Loucy (cell line): Measurements from ENCODE around the gene SERPINA1.

Experiments used
- H2AFZ ChIP-seq: fragments of 200-600 bp; sonication (generic); 2 replicates; pipeline ENCODE4 v1.6.0; 2016; ENCODE audit warnings: antibody characterized with exemption, mild to moderate bottlenecking, low read length, moderate library complexity
- H3F3A ChIP-seq: fragments of 200-600 bp; 2 replicates; pipeline ENCODE4 v1.6.0; 2016; ENCODE audit warnings: antibody characterized with exemption, low read depth, mild to moderate bottlenecking
- H3K27me3 ChIP-seq: fragments of 200-600 bp; sonication (generic); 2 replicates; pipeline ENCODE4 v1.6.1; 2014; ENCODE audit warnings: low read length, mild to moderate bottlenecking; ENCODE audit not compliant: insufficient read depth, poor library complexity, severe bottlenecking
- H3K36me3 ChIP-seq: fragments of 200-600 bp; sonication (generic); 2 replicates; pipeline ENCODE4 v1.6.1; 2016; ENCODE audit warnings: low read length; ENCODE audit not compliant: insufficient read depth
- H3K4me1 ChIP-seq: fragments of 200-600 bp; sonication (generic); 2 replicates; pipeline ENCODE4 v1.5.1; 2014; ENCODE audit warnings: low read length, mild to moderate bottlenecking; ENCODE audit not compliant: insufficient read depth, poor library complexity, severe bottlenecking
- H3K4me2 ChIP-seq: fragments of 200-600 bp; sonication (generic); 2 replicates; pipeline ENCODE4 v1.6.0; 2014; ENCODE audit warnings: antibody characterized with exemption, low read length, low read depth, mild to moderate bottlenecking; ENCODE audit not compliant: poor library complexity, severe bottlenecking
- H3K4me3 ChIP-seq: fragments of 200-600 bp; sonication (generic); 2 replicates; pipeline ENCODE4 v1.5.1; 2014; ENCODE audit warnings: low read length, mild to moderate bottlenecking, mixed read lengths; ENCODE audit not compliant: poor library complexity, severe bottlenecking
- H3K79me2 ChIP-seq: fragments of 200-600 bp; sonication (generic); 2 replicates; pipeline ENCODE4 v1.6.1; 2014; ENCODE audit warnings: low read length; ENCODE audit not compliant: insufficient read depth
- H3K9ac ChIP-seq: fragments of 200-600 bp; sonication (generic); 2 replicates; pipeline ENCODE4 v1.6.0; 2014; ENCODE audit warnings: mild to moderate bottlenecking, low read depth, low read length, moderate library complexity; ENCODE audit not compliant: poor library complexity, severe bottlenecking
- H3K9me2 ChIP-seq: fragments of 200-600 bp; sonication (generic); replicated peaks from 2 replicates; pipeline ENCODE4 v1.6.1; 2016; ENCODE audit warnings: low read depth, low read length, mixed read lengths
- H3K9me3 ChIP-seq: fragments of 200-600 bp; sonication (generic); 2 replicates; pipeline ENCODE4 v1.6.1; 2014; ENCODE audit warnings: mild to moderate bottlenecking, antibody characterized with exemption, low read length, low read depth; ENCODE audit not compliant: insufficient read depth
- H4K20me1 ChIP-seq: fragments of 200-600 bp; sonication (generic); 2 replicates; pipeline ENCODE4 v1.6.0; 2014; ENCODE audit warnings: antibody characterized with exemption, low read length, mild to moderate bottlenecking; ENCODE audit not compliant: insufficient read depth, poor library complexity, severe bottlenecking
- EZH2phosphoT487 ChIP-seq: fragments of 200-600 bp; IDR thresholded peaks from 2 replicates; pipeline ENCODE4 v1.6.1; 2018; ENCODE audit warnings: antibody characterized with exemption, mild to moderate bottlenecking, moderate library complexity, borderline replicate concordance
- TF ChIP-seq, protein P1 (sequence below): fragments of 200-600 bp; sonication (generic); conservative IDR thresholded peaks from 2 replicates; pipeline ENCODE4 v1.5.1; 2014; ENCODE audit warnings: mild to moderate bottlenecking, antibody characterized with exemption, low read length

The SERPINA1 gene

DNA sequence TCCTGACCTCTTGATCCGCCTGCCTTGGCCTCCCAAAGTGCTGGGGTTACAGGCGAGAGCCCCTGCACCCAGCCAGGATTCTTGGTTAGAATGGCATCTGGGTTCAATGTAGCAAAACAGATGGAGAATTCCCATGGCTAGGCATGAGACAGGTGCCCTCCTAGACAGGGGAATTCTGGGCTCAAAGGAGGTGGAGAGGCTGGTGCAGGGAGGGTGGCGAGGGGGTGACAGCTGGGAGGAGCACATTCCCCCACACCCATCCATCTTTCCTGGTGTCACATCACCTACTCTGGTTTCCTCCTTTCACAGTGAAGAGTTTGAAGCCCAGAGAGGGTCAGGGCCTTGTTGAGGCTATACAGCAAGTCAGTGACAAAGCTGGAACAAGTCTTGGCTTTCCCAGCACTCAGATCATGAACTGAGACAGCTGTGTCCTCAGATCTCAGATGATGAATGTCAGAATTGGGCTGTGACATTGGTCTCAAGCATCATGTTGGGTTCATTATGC, 2.8 kb downstream of the SERPINA1 start:
- Histone ChIP-seq H3F3A (no peaks in the 10 kb centered on the region), H3K9me2 (no peaks in the 10 kb centered on the region), H2AFZ (no peak overlapping the region), H3K9ac (no peak overlapping the region), H3K4me1 (no peaks in the 10 kb centered on the region), H3K4me2 (no peak overlapping the region), H3K36me3 (no peaks in the 10 kb centered on the region), H3K27me3 (no peaks in the 10 kb centered on the region), H4K20me1 (no peaks in the 10 kb centered on the region), H3K9me3 (no peaks in the 10 kb centered on the region), H3K79me2 (no peaks in the 10 kb centered on the region), H3K4me3 (no peak overlapping the region)
- no peak for TF ChIP-seq EZH2phosphoT487
- TF ChIP-seq, protein P1, sequence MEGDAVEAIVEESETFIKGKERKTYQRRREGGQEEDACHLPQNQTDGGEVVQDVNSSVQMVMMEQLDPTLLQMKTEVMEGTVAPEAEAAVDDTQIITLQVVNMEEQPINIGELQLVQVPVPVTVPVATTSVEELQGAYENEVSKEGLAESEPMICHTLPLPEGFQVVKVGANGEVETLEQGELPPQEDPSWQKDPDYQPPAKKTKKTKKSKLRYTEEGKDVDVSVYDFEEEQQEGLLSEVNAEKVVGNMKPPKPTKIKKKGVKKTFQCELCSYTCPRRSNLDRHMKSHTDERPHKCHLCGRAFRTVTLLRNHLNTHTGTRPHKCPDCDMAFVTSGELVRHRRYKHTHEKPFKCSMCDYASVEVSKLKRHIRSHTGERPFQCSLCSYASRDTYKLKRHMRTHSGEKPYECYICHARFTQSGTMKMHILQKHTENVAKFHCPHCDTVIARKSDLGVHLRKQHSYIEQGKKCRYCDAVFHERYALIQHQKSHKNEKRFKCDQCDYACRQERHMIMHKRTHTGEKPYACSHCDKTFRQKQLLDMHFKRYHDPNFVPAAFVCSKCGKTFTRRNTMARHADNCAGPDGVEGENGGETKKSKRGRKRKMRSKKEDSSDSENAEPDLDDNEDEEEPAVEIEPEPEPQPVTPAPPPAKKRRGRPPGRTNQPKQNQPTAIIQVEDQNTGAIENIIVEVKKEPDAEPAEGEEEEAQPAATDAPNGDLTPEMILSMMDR = no peak

DNA sequence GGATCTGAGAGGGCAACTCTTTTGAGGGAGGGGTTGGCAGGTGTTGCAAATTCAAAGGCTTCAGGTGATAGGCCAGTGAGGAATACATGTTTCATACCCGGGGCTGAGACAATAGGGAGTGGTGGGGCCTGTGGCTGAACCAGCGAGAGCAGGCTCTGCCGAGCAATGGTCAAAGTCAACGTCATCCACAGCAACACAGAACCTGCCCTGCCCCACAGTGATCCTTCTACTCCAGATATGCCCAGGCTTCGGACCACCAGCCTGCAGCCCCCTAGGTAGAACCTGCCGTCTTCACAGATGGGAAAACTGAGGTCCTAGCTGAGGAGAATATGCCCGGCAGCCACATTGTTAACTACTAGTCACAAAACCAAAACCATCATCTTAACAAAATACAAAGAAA, 4.1 kb downstream of the SERPINA1 start:
- Histone ChIP-seq H3K9me2 (no peaks in the 10 kb centered on the region), H3K27me3 (no peaks in the 10 kb centered on the region), H3K36me3 (no peaks in the 10 kb centered on the region), H4K20me1 (no peaks in the 10 kb centered on the region), H3F3A (no peaks in the 10 kb centered on the region), H2AFZ (no peak overlapping the region), H3K9ac (no peak overlapping the region), H3K79me2 (no peaks in the 10 kb centered on the region), H3K4me3 (no peak overlapping the region), H3K4me2 (no peak overlapping the region), H3K4me1 (no peaks in the 10 kb centered on the region), H3K9me3 (no peaks in the 10 kb centered on the region)
- TF ChIP-seq, protein P1 = no peak
- TF ChIP-seq EZH2phosphoT487 = no peak

DNA sequence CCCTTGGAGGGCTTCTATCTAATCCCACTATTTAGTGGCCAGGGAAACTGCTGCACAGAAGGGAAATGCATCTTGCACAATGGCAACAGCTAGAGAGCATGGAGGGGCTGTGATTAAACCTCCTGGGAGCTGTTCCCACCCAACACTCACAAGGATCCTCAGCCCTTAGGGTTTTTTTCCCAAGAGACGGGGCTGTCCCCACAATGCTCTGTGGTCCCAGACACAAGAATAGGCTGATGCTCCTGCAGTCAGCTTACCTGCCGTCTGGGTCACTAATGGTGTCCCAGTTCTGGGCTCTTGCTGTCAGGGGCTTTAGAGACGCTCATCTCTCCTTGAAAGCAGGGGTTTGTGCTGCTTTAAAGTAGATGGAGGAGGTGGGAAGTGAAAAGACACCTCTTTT, 4.6 kb downstream of the SERPINA1 start:
- no peaks in the 10 kb centered on the region for H3F3A ChIP-seq
- no peaks in the 10 kb centered on the region for H3K79me2 ChIP-seq
- H3K4me3 ChIP-seq = no peak overlapping the region
- H3K9me3 ChIP-seq = no peaks in the 10 kb centered on the region
- TF ChIP-seq, protein P1 = no peak
- TF ChIP-seq EZH2phosphoT487 = no peak
- no peaks in the 10 kb centered on the region for H3K36me3 ChIP-seq
- no peaks in the 10 kb centered on the region for H4K20me1 ChIP-seq
- H3K9ac ChIP-seq = no peak overlapping the region
- no peaks in the 10 kb centered on the region for H3K9me2 ChIP-seq
- H2AFZ ChIP-seq = no peak overlapping the region
- no peaks in the 10 kb centered on the region for H3K4me1 ChIP-seq
- no peaks in the 10 kb centered on the region for H3K27me3 ChIP-seq
- H3K4me2 ChIP-seq = no peak overlapping the region
